Activated naive CD8-positive, alpha-beta T cell treated with anti-CD3 and anti-CD28 coated beads, Interleukin-2, amount 50 U/mL, for 16 hours (primary cell): ENCODE results near the gene ST14.

Experiments
- DNase-seq: peaks from one replicate; pipeline ENCODE4 v3.0.0-alpha.2; 2020; ENCODE audit warnings: low read depth, low spot score

Gene ST14

GRCh38 chr11:130159657-130160497 is at the start of gene ST14:
ST14 (plus strand) TSS chr11:130159782; CDS start chr11:130159980, 198 bp downstream.
- DNase-seq: no peak

DNA sequence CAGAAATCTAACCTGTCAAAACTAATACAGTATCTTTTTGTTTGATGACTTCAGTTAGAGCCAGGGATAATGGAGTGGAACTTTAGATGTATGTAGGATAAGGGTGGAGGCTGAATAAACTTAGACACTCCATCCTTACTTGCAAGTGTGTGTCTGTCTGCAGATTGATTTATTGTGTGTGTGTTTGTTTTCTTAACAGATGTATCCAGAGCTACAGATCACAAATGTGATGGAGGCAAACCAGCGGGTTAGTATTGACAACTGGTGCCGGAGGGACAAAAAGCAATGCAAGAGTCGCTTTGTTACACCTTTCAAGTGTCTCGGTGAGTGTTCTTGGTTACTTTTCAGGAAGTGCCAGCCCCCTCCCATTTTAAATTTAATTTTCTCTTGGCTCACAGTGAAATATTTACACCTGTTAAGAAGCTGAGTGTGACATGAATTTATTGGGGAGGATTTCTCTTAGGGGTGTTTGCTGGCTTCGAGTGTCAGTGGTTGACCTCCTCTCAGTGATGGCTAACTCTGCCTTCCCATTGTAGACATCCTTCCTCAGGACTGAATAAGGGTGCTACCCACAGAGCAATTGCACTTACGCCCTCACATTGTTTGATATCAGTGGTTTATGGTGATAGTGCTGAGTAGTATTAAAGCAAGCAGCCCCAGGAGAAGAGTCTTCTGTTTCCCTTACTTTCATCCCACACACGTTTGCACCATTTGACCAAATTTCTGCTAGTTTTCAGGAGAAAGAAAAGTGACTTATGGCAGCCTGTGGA is 49.1 kb upstream of the ST14 start:
- no peak for DNase-seq

GRCh38 chr11:130112071-130112830 is 47.3 kb upstream of the ST14 start:
- DNase-seq: no peak

GRCh38 chr11:130114281-130114680 is 45.3 kb upstream of the ST14 start:
- no peak for DNase-seq

DNA sequence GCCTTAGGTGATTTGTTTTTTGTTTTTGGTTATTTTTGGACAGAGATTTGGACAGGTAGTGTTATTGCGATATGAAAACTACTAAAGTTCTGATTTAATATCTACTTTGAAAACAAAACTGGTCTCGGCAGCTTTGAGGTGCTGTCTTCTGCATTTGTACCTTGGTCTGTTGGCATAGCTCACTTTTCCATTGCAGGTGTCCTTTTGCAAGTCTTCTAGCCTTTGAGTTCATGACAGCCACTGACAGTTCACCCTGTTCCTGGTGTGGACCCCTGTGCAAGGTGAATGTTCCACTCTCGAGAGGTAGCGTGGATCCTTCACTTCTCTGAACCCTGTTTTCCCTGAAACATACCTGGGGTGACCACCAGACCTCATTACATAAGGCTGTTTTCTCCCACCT is 44.9 kb upstream of the ST14 start:
- DNase-seq: no peak

- no peak for DNase-seq
Observed at GRCh38 chr11:130115218-130115617, 44.4 kb upstream of the ST14 start.

- no peak for DNase-seq
Observed at GRCh38 chr11:130118165-130118564, 41.4 kb upstream of the ST14 start.

DNA sequence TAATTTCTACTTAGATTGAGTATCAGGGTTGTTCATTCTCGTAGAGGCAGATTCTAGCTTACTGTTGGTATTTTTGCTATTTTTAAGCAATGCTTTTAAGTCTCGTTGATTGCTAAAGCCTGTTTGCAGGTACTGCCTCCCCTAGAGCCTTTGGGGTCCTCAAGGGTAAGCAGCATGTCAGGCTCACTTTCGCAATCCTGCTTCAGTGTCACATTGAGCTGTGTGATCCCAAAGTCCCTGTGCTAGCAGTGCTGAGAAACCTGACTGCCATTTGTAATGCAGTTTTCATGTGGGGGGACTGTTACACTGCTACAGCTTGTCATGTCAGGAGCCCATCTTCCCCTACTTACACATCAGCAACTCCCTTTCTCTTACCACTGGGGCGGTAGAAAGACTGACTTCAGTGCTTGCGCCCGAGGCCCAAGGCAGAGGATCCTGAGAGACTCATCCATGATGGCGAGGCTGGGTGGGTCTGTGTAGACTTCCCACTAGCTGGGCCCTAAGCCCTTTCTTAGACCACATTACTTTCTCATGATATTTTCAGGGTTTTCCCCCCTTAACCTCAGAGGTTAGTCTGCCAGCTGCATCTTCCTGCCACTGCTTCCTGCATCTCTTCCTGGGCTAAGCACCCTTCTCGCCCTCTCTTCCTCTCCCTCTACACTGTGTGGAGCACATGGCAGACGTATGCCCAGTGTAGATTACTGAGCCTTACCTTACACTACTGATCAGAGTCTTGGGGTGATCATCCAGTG is 40.8 kb upstream of the ST14 start:
- DNase-seq: no peak

GRCh38 chr11:130120045-130120444 is 39.5 kb upstream of the ST14 start:
- no peak for DNase-seq

DNA sequence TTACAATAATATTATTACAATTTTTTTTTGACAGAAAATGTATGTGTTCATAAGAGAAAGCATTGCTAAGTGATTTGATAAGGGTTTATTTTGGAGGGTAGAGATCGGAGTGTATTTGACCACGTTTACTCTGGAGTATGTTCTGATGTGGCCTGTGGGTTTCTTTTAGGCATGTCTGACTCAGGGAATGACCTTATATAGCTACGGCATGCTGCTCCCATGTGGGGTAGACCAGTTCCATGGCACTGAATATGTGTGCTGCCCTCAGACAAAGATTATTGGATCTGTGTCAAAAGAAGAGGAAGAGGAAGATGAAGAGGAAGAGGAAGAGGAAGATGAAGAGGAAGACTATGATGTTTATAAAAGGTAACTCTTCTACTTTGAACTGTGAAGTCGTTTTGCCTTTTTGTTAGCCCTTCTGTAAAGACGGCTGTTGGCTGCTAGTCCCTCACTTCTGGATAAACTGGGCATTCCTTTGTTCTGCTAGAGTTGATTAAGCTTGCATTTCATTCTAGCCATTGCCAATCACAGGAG is 38.1 kb upstream of the ST14 start:
- DNase-seq: no peak

DNA sequence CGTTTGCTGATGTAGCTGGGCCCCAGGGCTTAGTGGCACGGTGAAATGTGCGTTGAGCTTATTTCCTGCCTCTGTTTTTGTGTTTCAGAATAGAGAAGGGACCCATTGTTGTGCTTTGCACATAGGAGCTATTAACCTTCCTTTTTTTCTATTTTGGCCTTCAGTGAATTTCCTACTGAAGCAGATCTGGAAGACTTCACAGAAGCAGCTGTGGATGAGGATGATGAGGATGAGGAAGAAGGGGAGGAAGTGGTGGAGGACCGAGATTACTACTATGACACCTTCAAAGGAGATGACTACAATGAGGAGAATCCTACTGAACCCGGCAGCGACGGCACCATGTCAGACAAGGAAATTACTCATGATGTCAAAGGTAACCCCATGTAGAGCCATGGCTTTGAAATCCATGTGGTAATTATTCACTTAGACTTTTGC is 37.4 kb upstream of the ST14 start:
- DNase-seq: no peak

DNA sequence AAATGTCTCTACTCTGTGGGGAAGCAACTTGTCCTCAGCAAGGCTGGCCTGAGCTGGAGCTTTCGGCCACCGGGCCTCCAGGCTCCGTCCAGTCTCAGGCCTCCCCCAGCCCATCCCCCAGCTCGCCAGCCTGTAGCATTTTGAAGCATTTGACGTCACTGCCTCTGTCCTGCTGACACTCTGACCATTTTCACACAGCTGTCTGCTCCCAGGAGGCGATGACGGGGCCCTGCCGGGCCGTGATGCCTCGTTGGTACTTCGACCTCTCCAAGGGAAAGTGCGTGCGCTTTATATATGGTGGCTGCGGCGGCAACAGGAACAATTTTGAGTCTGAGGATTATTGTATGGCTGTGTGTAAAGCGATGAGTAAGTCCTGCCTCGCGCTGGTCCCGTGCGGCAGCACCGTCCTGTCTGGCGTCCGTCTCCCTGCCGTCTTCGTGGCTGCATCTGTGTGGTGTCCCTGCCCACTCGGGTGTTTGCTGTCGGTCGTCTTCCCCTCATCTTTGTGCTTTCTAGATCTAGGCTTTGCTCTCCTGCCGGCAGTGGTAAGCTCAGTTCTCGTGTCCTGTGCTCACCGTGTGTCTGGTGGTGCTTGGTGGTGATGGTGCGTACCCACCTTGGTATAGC is 36.1 kb upstream of the ST14 start:
- no peak for DNase-seq

GRCh38 chr11:130124096-130124495 is 35.5 kb upstream of the ST14 start:
- DNase-seq: no peak

DNA sequence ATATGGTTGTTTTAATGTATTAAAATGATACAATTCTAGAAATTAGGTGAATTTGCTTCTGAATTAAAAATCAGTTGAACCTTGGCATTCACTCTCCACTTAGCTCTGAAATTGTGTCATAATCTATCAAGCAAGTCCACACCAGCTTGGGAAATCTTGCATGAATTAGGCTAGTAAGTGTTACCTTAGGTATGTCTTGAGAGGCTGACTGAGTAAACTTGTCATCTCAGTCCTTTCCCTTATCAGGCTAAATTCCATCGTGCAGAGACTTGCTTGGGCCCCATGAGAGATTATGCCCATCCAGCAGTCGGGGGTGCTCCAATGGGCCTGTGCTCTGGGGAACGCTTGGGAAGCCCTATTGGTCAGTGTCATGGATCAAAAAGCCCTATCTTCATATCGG is 33.9 kb upstream of the ST14 start:
- DNase-seq: no peak

DNA sequence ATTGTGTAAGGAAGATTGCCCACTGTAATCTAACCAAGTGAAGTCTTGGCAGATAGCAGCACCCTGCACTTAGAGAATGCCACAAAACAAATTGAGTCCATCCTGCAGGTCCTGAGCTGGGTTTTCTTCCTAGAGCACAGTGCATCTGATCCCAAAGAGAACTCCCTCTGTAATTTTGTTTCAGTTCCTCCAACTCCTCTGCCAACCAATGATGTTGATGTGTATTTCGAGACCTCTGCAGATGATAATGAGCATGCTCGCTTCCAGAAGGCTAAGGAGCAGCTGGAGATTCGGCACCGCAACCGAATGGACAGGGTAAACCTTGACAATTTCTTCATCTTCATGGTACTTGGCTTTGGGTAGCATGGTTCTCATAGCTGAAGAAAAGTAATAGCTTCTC is 33.1 kb upstream of the ST14 start:
- DNase-seq: no peak

DNA sequence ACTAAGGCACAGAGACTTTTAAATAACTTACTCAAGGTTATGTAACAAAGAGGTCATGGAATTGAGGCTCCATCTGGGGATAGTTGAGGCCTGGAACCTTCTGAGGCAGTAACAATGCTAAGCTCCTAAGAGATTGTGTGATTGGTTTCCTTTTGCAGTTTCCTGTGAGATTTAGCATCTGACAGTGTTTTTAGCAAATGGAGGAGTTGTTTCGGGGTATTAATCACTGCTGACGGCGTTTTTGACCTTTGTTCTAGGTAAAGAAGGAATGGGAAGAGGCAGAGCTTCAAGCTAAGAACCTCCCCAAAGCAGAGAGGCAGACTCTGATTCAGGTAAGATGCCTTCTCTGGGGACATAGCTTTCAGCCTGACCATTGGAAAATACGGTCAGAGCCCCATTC is 32.1 kb upstream of the ST14 start:
- no peak for DNase-seq

DNA sequence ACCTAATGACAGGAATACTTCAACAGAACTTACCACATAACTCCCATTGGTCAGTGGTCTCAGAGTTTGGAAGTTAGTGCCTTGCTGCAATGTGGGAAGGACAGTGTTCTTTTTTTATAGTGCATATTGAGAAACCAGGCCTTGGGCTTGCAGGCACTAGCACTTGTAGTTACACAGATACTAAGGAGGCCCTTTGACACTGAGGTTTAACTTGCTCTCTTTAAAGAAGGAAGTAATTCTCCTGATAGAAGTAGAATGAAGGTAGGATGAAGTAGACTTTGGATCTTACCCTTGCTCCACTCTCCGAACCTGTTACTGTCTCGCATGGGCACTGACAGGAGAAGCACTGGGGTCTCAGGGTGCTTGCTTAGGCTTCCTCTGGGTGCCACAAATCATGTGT is 31.0 kb upstream of the ST14 start:
- no peak for DNase-seq

DNA sequence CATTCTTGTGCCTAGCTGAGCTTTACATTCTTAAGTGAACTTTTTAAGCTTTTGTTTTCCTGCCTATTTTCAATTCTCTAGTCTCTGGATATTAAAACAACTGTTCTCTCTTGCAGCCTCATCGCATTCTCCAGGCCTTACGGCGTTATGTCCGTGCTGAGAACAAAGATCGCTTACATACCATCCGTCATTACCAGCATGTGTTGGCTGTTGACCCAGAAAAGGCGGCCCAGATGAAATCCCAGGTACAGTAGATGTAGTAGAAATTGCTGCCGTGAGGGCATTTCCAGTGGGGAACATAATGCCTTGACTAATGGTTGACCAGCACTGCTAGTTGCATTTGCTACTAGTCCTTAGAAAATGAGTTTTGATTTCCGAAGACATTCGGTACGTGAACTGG is 29.7 kb upstream of the ST14 start:
- no peak for DNase-seq

DNA sequence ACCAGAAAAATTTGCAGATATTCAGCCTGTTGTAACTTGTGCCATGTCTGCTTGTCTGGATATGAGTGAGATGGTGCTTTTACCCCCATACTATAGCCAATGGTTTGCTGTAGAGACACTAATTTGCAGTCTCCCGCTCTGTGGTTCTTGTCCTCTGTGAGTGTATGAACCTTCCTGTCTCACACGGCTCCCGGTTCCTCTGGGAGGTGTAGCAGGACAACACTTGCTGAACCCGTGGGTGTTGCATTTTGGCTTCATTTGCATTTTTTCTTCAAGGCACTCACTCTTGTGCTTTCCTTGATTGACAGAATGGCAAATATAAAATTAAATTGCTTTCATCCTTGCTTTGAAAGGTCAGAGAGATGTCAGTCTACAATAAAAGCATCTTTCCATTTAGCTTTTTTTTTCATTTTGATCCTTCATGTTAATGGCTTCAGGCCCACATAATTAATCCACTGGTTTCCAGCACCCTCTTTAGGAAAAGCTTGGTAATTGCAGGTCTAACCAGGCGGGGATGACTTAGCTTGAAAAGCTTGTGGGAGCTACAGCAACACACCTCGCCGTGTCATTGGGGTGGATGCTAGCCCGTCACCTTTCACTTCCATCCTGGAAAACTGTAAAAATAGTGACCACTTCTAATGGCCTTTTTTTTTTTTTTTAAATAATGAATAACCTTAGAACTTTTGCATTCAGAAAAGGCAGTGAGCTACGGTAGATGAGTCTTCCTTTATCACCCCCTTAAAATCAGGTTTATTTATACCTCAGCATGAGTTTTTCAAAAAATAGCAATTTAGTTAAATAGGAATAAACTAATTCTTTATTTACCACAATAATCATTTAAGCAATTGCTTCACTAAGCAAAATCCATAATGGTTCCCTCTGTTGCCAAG is 27.4 kb upstream of the ST14 start:
- DNase-seq: no peak

- no peak for DNase-seq
Observed at GRCh38 chr11:130133716-130134115, 25.9 kb upstream of the ST14 start.
